Pancreas (tissue), 10 donors: Measurements from ENCODE around the gene APPL2. TPM values are rescaled to one million over a fixed set of nuclear protein-coding genes. Genes with fewer than 3 reads are reported as not detected.

Experiments used
- ATAC-seq, 4 donors: fragments of 200-7000 bp; cut with Tn5 transposase; one replicate each; pipeline versions ENCODE4 v1.8.0 to v1.9.1; 2020; ENCODE audit warnings: mild to moderate bottlenecking in 4 of 4, moderate library complexity in 4 of 4
- DNase-seq, 6 donors: peaks; one replicate each; pipeline ENCODE4 v3.0.0-alpha.2; 2020
- FAIRE-seq: peaks from 2 replicates; lab custom pipeline; 2012; peaks lifted over from hg19 to GRCh38; lab: Jason Lieb, UNC
- H3K27ac ChIP-seq, 4 donors: fragments of 200-600 bp; sonication (generic); 1 replicate in 3 of 4; 2 replicates in 1 of 4; pipeline versions ENCODE4 v1.5.0 to v1.8.0; 2020
- H3K27me3 ChIP-seq, 4 donors: fragments of 200-600 bp; one replicate each; pipeline ENCODE4 v1.8.0; 2021
- H3K36me3 ChIP-seq, 3 donors: fragments of 200-600 bp; sonication (generic) in 1 of 3; one replicate each; pipeline versions ENCODE4 v1.5.0 to v1.8.0; 2020 to 2021
- H3K4me1 ChIP-seq, 3 donors: fragments of 200-600 bp; one replicate each; pipeline ENCODE4 v1.8.0; 2021
- H3K4me3 ChIP-seq, 4 donors: fragments of 200-600 bp; sonication (generic) in 2 of 4; one replicate each; pipeline versions ENCODE4 v1.5.0 to v1.8.0; 2020 to 2021
- H3K9me3 ChIP-seq, 4 donors: fragments of 200-600 bp; one replicate each; pipeline ENCODE4 v1.8.0; 2021
- WGBS, 2 donors: extraction: QIAGEN DNeasy Blood & Tissue Kit; methylation state at CpG; one replicate each; pipeline ENCODE4 v1.1.7; 2013; 5-methylcytosine and 5-hydroxymethylcytosine counted together
- intact Hi-C, 3 donors: fragments of 100-400 bp; cut with DNase I; formaldehyde crosslinking; loops; one replicate each; pipeline versions ENCODE4 v1.11.1 to v1.14.2; 2022
- polyA plus RNA-seq, 2 donors: library from polyadenylated mRNA; stranded (reverse); fragments of 200-250 nt; gene quantifications; one replicate each; pipeline ENCODE4 v1.2.3, GENCODE V29; 2013
- total RNA-seq, 6 donors: library from RNA; stranded (reverse); fragmentation: NEBNext Ultra II Directional in 4 of 6; extraction: Animal tissue kit (Norgen Biotek cat#: 25700) in 4 of 6; gene quantifications; one replicate each; pipeline versions ENCODE4 v1.2.1 to v1.2.4, GENCODE V29; 2021 to 2023
- TF ChIP-seq, protein P1 (sequence below), 4 donors: fragments of 200-600 bp; sonication (generic) in 3 of 4; IDR thresholded peaks; one replicate each; pipeline versions ENCODE4 v1.5.0 to v1.8.0; 2021; ENCODE audit warnings: antibody characterized with exemption in 4 of 4
- donor health status: healthy with polysubstance abuse.
- donor health status: DM: no; HTN: no; CAD: no; lungs with moderate emphysema.
- donor health status: DM: no; HTN: no; CAD: no.
- donor health status: control.
- donor health status: control.
- donor health status: Bipolar disorder and iron deficiency.
- donor health status: DM: yes; HTN: yes; CAD: no.
- donor health status: DM: no; HTN: no; CAD: no.
- donor health status: DM: no; HTN: no; CAD: no.
- donor health status: DM: yes; HTN: yes; CAD: no.

APPL2 gene
- total and polyA plus RNA-seq, 8 donors: 9.7 to 33.4 (median 19.0) TPM

DNA sequence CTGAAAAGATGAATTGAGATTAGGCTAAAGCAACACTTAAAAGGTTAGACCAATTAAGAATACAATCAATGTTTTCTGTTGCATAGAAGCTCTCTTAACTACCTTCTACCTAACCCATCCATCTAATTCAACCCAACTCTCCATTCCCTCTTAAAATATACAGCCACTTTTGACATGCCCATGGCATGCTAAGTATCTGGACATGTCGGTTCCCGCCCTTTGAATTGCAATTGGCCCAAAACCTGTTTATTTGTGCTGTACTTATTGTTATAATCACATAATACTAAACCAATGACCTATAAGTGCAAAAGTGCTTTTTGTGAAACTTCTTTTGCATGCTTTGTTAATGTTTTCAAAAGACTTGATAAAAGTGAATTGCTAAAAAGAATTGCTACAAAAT, 37.6 kb upstream of the APPL2 start:
- TF ChIP-seq, protein P1, sequence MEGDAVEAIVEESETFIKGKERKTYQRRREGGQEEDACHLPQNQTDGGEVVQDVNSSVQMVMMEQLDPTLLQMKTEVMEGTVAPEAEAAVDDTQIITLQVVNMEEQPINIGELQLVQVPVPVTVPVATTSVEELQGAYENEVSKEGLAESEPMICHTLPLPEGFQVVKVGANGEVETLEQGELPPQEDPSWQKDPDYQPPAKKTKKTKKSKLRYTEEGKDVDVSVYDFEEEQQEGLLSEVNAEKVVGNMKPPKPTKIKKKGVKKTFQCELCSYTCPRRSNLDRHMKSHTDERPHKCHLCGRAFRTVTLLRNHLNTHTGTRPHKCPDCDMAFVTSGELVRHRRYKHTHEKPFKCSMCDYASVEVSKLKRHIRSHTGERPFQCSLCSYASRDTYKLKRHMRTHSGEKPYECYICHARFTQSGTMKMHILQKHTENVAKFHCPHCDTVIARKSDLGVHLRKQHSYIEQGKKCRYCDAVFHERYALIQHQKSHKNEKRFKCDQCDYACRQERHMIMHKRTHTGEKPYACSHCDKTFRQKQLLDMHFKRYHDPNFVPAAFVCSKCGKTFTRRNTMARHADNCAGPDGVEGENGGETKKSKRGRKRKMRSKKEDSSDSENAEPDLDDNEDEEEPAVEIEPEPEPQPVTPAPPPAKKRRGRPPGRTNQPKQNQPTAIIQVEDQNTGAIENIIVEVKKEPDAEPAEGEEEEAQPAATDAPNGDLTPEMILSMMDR (IDR thresholded peaks at IDR 0.05): no peak
- Histone ChIP-seq H3K27me3 (no peaks in the 10 kb centered on the region), H3K4me1 (peaks cover 0 to 4% (median 0%) of the 10 kb centered on the region in 3 donors), H3K9me3 (no peaks in the 10 kb centered on the region), H3K4me3 (no peak overlapping the region), H3K36me3 (no peaks in the 10 kb centered on the region), H3K27ac (no peak overlapping the region)
- 92 to 93% methylated on average over 2 of the region's 2 CpGs for WGBS, 2 donors
- ATAC-seq (no peak), FAIRE-seq (no peak), DNase-seq (no peak)
- intact Hi-C loops: no loop called here

- intact Hi-C loops: no loop called here
- WGBS, 2 donors: 79 to 81% methylated on average over 4 of the region's 4 CpGs
- no peaks in the 10 kb centered on the region for H3K4me1 ChIP-seq
- no peaks in the 10 kb centered on the region for H3K9me3 ChIP-seq
- H3K36me3 ChIP-seq: no peaks in the 10 kb centered on the region
- no peak for ATAC-seq
- no peak for FAIRE-seq
- DNase-seq: no peak
- TF ChIP-seq, protein P1 (IDR thresholded peaks at IDR 0.05): no peak
- no peaks in the 10 kb centered on the region for H3K27me3 ChIP-seq
- H3K4me3 ChIP-seq: no peak overlapping the region
- H3K27ac ChIP-seq: no peak overlapping the region
These were observed 36.9 kb upstream of the APPL2 start for GRCh38 chr12:105272814-105273416.

- 69 to 74% methylated on average over 3 of the region's 3 CpGs for WGBS, 2 donors
- intact Hi-C loops: no loop called here
These were observed 36.2 kb upstream of the APPL2 start for GRCh38 chr12:105272152-105272551.

DNA sequence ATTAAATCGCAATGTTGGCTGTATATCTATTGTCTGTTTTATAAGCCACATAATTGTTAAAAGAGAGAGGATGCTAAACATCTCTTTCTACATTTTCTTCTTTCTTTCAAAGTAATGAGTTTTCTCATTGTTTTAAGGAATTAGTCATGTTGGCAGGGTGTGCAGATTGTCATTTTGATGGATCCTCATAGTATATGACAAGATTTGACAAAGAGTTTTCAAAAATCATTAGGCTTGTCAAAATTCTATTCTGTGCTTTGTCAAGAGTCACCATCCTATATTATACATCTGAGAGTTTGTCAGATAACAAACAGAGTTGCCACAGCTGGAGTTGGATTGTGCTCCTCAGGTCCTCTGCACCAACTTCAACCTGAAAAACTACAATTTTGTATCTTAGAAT, 35.4 kb upstream of the APPL2 start:
- no peak for DNase-seq
- Histone ChIP-seq H3K27ac (no peak overlapping the region), H3K4me1 (no peaks in the 10 kb centered on the region), H3K36me3 (no peaks in the 10 kb centered on the region), H3K27me3 (no peaks in the 10 kb centered on the region), H3K9me3 (no peaks in the 10 kb centered on the region), H3K4me3 (no peak overlapping the region)
- TF ChIP-seq, protein P1 (IDR thresholded peaks at IDR 0.05): no peak
- FAIRE-seq: no peak
- intact Hi-C loops: no loop called here
- 93 to 99% methylated on average over 1 of the region's 1 CpG for WGBS, 2 donors
- ATAC-seq: no peak

More at GRCh38 chr12:105272152-105272551, 36.2 kb upstream of the APPL2 start:
- FAIRE-seq: no peak
- TF ChIP-seq, protein P1 (IDR thresholded peaks at IDR 0.05): no peak
- H3K4me3 ChIP-seq: no peak overlapping the region
- no peak for DNase-seq
- no peaks in the 10 kb centered on the region for H3K4me1 ChIP-seq
- no peaks in the 10 kb centered on the region for H3K27me3 ChIP-seq
- ATAC-seq: no peak
- no peaks in the 10 kb centered on the region for H3K36me3 ChIP-seq
- no peaks in the 10 kb centered on the region for H3K9me3 ChIP-seq
- no peak overlapping the region for H3K27ac ChIP-seq

DNA sequence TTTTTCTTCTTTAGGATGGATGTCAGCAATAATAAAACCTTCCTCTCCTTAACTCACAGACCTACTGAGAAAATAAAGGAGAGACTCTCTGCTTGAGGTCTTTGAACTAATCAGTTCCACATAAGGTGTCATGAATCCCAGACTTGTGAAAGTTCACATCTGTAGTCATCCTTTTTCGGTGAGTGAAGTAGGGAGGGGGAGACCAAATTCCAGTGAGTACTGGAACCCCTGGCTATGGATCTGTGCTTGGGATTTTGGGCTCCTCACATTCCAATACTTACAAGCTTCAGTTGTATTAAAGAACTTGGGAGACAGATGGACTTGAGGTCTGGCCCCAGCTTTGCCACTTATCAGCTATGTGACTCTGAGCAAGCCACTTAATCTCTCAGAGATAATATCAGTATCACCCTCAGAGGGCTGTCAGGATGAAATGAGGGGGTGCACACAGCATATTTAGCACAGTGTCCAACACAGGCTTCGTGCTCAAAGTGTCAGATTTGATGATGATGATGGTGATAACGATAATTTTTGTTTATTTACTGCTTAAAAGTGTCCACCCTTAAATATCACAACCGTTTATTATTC, 34.8 kb upstream of the APPL2 start:
- WGBS, 2 donors: 62 to 68% methylated on average over 4 of the region's 4 CpGs
- no peaks in the 10 kb centered on the region for H3K36me3 ChIP-seq
- TF ChIP-seq, protein P1 (IDR thresholded peaks at IDR 0.05): no peak
- no peaks in the 10 kb centered on the region for H3K9me3 ChIP-seq
- H3K27me3 ChIP-seq: no peaks in the 10 kb centered on the region
- no peak for DNase-seq
- no peaks in the 10 kb centered on the region for H3K4me1 ChIP-seq
- no peak for FAIRE-seq
- H3K27ac ChIP-seq: no peak overlapping the region
- no peak overlapping the region for H3K4me3 ChIP-seq
- intact Hi-C loops: no loop called here
- no peak for ATAC-seq
